Measurements from ENCODE around the gene ANKRD49. TPM values are rescaled to one million over a fixed set of nuclear protein-coding genes. Genes with fewer than 3 reads are reported as not detected.

The ANKRD49 gene
- total and polyA plus RNA-seq, 2 of the 4 experiments (the other 2 are of a cell fraction), result 7.2 to 10.4 TPM

DNA sequence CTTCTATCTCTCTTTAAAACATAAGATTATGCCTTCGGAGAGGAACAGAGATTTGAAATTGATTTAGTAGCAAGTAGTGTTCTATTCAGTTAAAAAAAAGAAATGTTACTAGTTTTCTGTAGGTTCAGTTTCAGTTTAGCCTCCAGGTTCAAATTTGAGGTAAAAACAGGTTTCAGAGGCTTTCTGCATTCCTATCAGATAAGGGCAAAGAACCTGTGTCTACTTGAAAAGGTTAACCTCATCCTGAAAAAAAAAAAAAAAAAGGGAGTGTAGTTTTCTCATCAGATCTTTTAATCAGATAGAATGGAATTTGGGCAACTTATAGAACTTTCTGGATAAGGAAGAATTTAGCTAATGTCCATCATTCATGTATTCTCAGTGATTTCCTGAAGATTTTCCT, 30.6 kb downstream of the ANKRD49 start:
- H3K4me3 ChIP-seq (ENCODE audit: insufficient read depth, low read depth, low read length), result no peak overlapping the region
- H3K27ac ChIP-seq (ENCODE audit: insufficient read depth, low read length), result no peak overlapping the region
- no peak overlapping the region for H2BK5ac ChIP-seq (ENCODE audit: low read depth, low read length, poor library complexity, severe bottlenecking)
- intact Hi-C loops (cut with micrococcal nuclease), result no loop called here
- H3K4me2 ChIP-seq (ENCODE audit: low read depth, low read length), result no peak overlapping the region
- in situ Hi-C loops (cut with MboI; ENCODE audit: low sequenced_read_pairs), result loop anchor here (10.0 kb wide), 1 partner anchor 50 kb away; no protein-coding TSS in a partner anchor
- no peak overlapping the region for H4K5ac ChIP-seq (ENCODE audit: low read depth, low read length)
- H3K79me1 ChIP-seq (ENCODE audit: low read depth in 1 of 2, low read length in 2 of 2), result no peaks in the 10 kb centered on the region
- no peak overlapping the region for H4K91ac ChIP-seq (ENCODE audit: insufficient read depth, low read depth, low read length)
- no peak overlapping the region for H3K56ac ChIP-seq (ENCODE audit: extremely low read depth, insufficient read depth, low read length)
- no peaks in the 10 kb centered on the region for H3K9me1 ChIP-seq (ENCODE audit: insufficient read depth, low read length)
- WGBS, 2 experiments (ENCODE audit: extremely low coverage in 2 of 2, insufficient read length in 1 of 2), result no CpG with 5 or more reads among the region's 1 CpG
- no peak overlapping the region for H2BK120ac ChIP-seq (ENCODE audit: low read depth, low read length)
- no peak overlapping the region for H3K9ac ChIP-seq (ENCODE audit: low read depth, low read length)
- H3K18ac ChIP-seq (ENCODE audit: low read depth, low read length), result no peak overlapping the region
- no peak overlapping the region for H2AK5ac ChIP-seq (ENCODE audit: low read depth, low read length)
- H4K20me1 ChIP-seq (ENCODE audit: insufficient read depth, low read length), result no peaks in the 10 kb centered on the region
- no peak overlapping the region for H2AFZ ChIP-seq (replicated peaks; ENCODE audit: low read length, poor library complexity)
- peaks cover 2% of the 10 kb centered on the region; the same call in 1 of the 2 replicates for H3K4me1 ChIP-seq (ENCODE audit: control insufficient read depth, insufficient read depth, low read length)
- no peak overlapping the region for H3K4ac ChIP-seq (ENCODE audit: low read depth, low read length)
- H3K14ac ChIP-seq (replicated peaks; ENCODE audit: low read depth, low read length), result no peak overlapping the region
- H3K23ac ChIP-seq (ENCODE audit: low read depth, low read length), result no peak overlapping the region
- no peak overlapping the region for H4K8ac ChIP-seq (ENCODE audit: low read depth in 2 of 2, low read length in 2 of 2)
- no peak overlapping the region for H2BK15ac ChIP-seq (ENCODE audit: low read depth, low read length)
- ATAC-seq (ENCODE audit: low read depth) (no peak), DNase-seq (no peak)
- ChIA-PET POLR2A (ENCODE audit: unreplicated experiment) (no interaction called here), CTCF (no interaction called here)
- H3K27me3 ChIP-seq (ENCODE audit: control insufficient read depth, insufficient read depth, low read length), result no peaks in the 10 kb centered on the region
- dilution Hi-C loops (cut with HindIII; ENCODE audit: low sequenced_read_pairs, unreplicated experiment), result no loop called here
- TF ChIP-seq CHD1 (IDR thresholded peaks at IDR 0.05; ENCODE audit: low read depth, low read length) (no peak), BHLHE40 (IDR thresholded peaks at IDR 0.05; ENCODE audit: low read depth, low read length) (no peak), CEBPB (IDR thresholded peaks at IDR 0.05; ENCODE audit: low read depth, low read length) (no peak), SMC3 (IDR thresholded peaks at IDR 0.05; ENCODE audit: low read depth, low read length) (no peak), MAFK (IDR thresholded peaks at IDR 0.05; ENCODE audit: low read depth, low read length) (no peak), MXI1 (IDR thresholded peaks at IDR 0.05; ENCODE audit: borderline replicate concordance, low read depth, low read length) (no peak), FOS (IDR thresholded peaks at IDR 0.05; ENCODE audit: low read depth, low read length) (no peak), RFX5 (IDR thresholded peaks at IDR 0.05; ENCODE audit: low read depth, low read length) (no peak), RCOR1 (IDR thresholded peaks at IDR 0.05; ENCODE audit: insufficient replicate concordance, low read length) (no peak)
- TF ChIP-seq, protein P1, sequence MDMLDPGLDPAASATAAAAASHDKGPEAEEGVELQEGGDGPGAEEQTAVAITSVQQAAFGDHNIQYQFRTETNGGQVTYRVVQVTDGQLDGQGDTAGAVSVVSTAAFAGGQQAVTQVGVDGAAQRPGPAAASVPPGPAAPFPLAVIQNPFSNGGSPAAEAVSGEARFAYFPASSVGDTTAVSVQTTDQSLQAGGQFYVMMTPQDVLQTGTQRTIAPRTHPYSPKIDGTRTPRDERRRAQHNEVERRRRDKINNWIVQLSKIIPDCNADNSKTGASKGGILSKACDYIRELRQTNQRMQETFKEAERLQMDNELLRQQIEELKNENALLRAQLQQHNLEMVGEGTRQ (IDR thresholded peaks at IDR 0.05; ENCODE audit: low read depth, low read length), result no peak
- TF ChIP-seq, protein P2, sequence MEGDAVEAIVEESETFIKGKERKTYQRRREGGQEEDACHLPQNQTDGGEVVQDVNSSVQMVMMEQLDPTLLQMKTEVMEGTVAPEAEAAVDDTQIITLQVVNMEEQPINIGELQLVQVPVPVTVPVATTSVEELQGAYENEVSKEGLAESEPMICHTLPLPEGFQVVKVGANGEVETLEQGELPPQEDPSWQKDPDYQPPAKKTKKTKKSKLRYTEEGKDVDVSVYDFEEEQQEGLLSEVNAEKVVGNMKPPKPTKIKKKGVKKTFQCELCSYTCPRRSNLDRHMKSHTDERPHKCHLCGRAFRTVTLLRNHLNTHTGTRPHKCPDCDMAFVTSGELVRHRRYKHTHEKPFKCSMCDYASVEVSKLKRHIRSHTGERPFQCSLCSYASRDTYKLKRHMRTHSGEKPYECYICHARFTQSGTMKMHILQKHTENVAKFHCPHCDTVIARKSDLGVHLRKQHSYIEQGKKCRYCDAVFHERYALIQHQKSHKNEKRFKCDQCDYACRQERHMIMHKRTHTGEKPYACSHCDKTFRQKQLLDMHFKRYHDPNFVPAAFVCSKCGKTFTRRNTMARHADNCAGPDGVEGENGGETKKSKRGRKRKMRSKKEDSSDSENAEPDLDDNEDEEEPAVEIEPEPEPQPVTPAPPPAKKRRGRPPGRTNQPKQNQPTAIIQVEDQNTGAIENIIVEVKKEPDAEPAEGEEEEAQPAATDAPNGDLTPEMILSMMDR (conservative IDR thresholded peaks at IDR 0.05; ENCODE audit: low read depth, low read length), result no peak
- TF ChIP-seq, protein P3, sequence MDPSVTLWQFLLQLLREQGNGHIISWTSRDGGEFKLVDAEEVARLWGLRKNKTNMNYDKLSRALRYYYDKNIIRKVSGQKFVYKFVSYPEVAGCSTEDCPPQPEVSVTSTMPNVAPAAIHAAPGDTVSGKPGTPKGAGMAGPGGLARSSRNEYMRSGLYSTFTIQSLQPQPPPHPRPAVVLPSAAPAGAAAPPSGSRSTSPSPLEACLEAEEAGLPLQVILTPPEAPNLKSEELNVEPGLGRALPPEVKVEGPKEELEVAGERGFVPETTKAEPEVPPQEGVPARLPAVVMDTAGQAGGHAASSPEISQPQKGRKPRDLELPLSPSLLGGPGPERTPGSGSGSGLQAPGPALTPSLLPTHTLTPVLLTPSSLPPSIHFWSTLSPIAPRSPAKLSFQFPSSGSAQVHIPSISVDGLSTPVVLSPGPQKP (IDR thresholded peaks at IDR 0.05; ENCODE audit: borderline replicate concordance, low read depth, low read length), result no peak
- no peaks in the 10 kb centered on the region for H3K9me3 ChIP-seq (ENCODE audit: control insufficient read depth, insufficient read depth, low read length)
- no peak overlapping the region for H2AK9ac ChIP-seq (replicated peaks; ENCODE audit: low read depth, low read length, poor library complexity)
- no peaks in the 10 kb centered on the region for H3K36me3 ChIP-seq (ENCODE audit: control insufficient read depth, insufficient read depth, low read length)
- no peak overlapping the region for H2BK20ac ChIP-seq (ENCODE audit: low read depth, low read length)
- BruUV-seq (replicated peaks), result no TSS peak

All from IMR-90 (cell line).